ENCODE results near the gene EIF5B.

GRCh38 chr2:99340669-99341236, 3.6 kb downstream of the EIF5B start:
- TF ChIP-seq, protein P1, sequence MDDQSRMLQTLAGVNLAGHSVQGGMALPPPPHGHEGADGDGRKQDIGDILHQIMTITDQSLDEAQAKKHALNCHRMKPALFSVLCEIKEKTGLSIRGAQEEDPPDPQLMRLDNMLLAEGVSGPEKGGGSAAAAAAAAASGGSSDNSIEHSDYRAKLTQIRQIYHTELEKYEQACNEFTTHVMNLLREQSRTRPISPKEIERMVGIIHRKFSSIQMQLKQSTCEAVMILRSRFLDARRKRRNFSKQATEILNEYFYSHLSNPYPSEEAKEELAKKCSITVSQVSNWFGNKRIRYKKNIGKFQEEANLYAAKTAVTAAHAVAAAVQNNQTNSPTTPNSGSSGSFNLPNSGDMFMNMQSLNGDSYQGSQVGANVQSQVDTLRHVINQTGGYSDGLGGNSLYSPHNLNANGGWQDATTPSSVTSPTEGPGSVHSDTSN (IDR thresholded peaks at IDR 0.05): no peak
- no peak for TF ChIP-seq JUN (IDR thresholded peaks at IDR 0.05)
- no peak for TF ChIP-seq SREBF2 (IDR thresholded peaks at IDR 0.05)
- TF ChIP-seq HDAC2 (IDR thresholded peaks at IDR 0.05): no peak
- TF ChIP-seq POLR2A (IDR thresholded peaks at IDR 0.05; ENCODE audit: low read length): no peak
- TF ChIP-seq, protein P2, sequence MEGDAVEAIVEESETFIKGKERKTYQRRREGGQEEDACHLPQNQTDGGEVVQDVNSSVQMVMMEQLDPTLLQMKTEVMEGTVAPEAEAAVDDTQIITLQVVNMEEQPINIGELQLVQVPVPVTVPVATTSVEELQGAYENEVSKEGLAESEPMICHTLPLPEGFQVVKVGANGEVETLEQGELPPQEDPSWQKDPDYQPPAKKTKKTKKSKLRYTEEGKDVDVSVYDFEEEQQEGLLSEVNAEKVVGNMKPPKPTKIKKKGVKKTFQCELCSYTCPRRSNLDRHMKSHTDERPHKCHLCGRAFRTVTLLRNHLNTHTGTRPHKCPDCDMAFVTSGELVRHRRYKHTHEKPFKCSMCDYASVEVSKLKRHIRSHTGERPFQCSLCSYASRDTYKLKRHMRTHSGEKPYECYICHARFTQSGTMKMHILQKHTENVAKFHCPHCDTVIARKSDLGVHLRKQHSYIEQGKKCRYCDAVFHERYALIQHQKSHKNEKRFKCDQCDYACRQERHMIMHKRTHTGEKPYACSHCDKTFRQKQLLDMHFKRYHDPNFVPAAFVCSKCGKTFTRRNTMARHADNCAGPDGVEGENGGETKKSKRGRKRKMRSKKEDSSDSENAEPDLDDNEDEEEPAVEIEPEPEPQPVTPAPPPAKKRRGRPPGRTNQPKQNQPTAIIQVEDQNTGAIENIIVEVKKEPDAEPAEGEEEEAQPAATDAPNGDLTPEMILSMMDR (IDR thresholded peaks at IDR 0.05): no peak
- TF ChIP-seq MAX (IDR thresholded peaks at IDR 0.05): no peak
- TF ChIP-seq, protein P3, sequence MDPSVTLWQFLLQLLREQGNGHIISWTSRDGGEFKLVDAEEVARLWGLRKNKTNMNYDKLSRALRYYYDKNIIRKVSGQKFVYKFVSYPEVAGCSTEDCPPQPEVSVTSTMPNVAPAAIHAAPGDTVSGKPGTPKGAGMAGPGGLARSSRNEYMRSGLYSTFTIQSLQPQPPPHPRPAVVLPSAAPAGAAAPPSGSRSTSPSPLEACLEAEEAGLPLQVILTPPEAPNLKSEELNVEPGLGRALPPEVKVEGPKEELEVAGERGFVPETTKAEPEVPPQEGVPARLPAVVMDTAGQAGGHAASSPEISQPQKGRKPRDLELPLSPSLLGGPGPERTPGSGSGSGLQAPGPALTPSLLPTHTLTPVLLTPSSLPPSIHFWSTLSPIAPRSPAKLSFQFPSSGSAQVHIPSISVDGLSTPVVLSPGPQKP (IDR thresholded peaks at IDR 0.05; ENCODE audit: low read depth, low read length): no peak
- TF ChIP-seq, protein P4, sequence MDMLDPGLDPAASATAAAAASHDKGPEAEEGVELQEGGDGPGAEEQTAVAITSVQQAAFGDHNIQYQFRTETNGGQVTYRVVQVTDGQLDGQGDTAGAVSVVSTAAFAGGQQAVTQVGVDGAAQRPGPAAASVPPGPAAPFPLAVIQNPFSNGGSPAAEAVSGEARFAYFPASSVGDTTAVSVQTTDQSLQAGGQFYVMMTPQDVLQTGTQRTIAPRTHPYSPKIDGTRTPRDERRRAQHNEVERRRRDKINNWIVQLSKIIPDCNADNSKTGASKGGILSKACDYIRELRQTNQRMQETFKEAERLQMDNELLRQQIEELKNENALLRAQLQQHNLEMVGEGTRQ (IDR thresholded peaks at IDR 0.05): no peak
- no peak for TF ChIP-seq REST (IDR thresholded peaks at IDR 0.05)

All from A549 (cell line).